GM13977 (cell line): ENCODE data around the gene SULF2.

Experiments used
- DNase-seq: peaks from one replicate; pipeline ENCODE4 v3.0.0; 2012; ENCODE audit warnings: low spot score
- CTCF ChIP-seq: IDR thresholded peaks from 2 replicates; pipeline ENCODE4 v1.5.1; 2012; ENCODE audit warnings: mild to moderate bottlenecking, control low read depth; ENCODE audit not compliant: insufficient read depth; ENCODE audit errors: extremely low read depth, missing control alignments
- in situ Hi-C: fragments of 300-500 bp; cut with MboI; formaldehyde crosslinking; loops from one replicate; pipeline ENCODE4 v1.12.0; 2022; ENCODE audit warnings: low sequenced_read_pairs, low pct_unique_long_range_greater_than_20kb, mixed read lengths, inconsistent platforms; ENCODE audit not compliant: unreplicated experiment

SULF2 gene

GRCh38 chr20:47659904-47660601 is 125.2 kb downstream of the SULF2 start:
- no peak for DNase-seq
- in situ Hi-C loops, result no loop called here
- no peak for TF ChIP-seq CTCF

- no peak for DNase-seq
- in situ Hi-C loops, result no loop called here
- no peak for TF ChIP-seq CTCF
These were observed 129.0 kb downstream of the SULF2 start for GRCh38 chr20:47656318-47656717.

- TF ChIP-seq CTCF, result no peak
- no peak for DNase-seq
- in situ Hi-C loops, result no loop called here
These were observed 129.6 kb downstream of the SULF2 start for GRCh38 chr20:47655635-47656034.

GRCh38 chr20:47654370-47654769 is 130.9 kb downstream of the SULF2 start:
- in situ Hi-C loops, result no loop called here
- no peak for DNase-seq
- no peak for TF ChIP-seq CTCF

GRCh38 chr20:47653869-47654268 is 131.4 kb downstream of the SULF2 start:
- in situ Hi-C loops, result no loop called here
- no peak for DNase-seq
- no peak for TF ChIP-seq CTCF

GRCh38 chr20:47652794-47653193 is 132.5 kb downstream of the SULF2 start:
- no peak for TF ChIP-seq CTCF
- in situ Hi-C loops, result no loop called here
- DNase-seq, result no peak

- no peak for DNase-seq
- in situ Hi-C loops, result no loop called here
- no peak for TF ChIP-seq CTCF
These were observed 133.0 kb downstream of the SULF2 start for GRCh38 chr20:47652301-47652700.
